ENCODE measurements around the gene ZNF410.
A peak's percentile ranks its signal among the peaks of the same experiment; 100 is the strongest.

Gene ZNF410

GRCh38 chr14:73870525-73871235, 16.0 kb upstream of the ZNF410 start:
- DNase-seq (ENCODE audit: low spot score), result no peak
- in situ Hi-C loops (cut with MboI; ENCODE audit: low sequenced_read_pairs, unreplicated experiment), result no loop called here
- TF ChIP-seq CTCF (IDR thresholded peaks at IDR 0.05; ENCODE audit: borderline replicate concordance, control extremely low read depth, extremely low read depth, insufficient read depth, missing control alignments), result no peak

- DNase-seq (ENCODE audit: low spot score), result no peak
- in situ Hi-C loops (cut with MboI; ENCODE audit: low sequenced_read_pairs, unreplicated experiment), result no loop called here
- no peak for TF ChIP-seq CTCF (IDR thresholded peaks at IDR 0.05; ENCODE audit: borderline replicate concordance, control extremely low read depth, extremely low read depth, insufficient read depth, missing control alignments)
Measured at GRCh38 chr14:73873660-73874059, 13.0 kb upstream of the ZNF410 start.

GRCh38 chr14:73877790-73878189, 8.9 kb upstream of the ZNF410 start:
- TF ChIP-seq CTCF (IDR thresholded peaks at IDR 0.05; ENCODE audit: borderline replicate concordance, control extremely low read depth, extremely low read depth, insufficient read depth, missing control alignments), result no peak
- no peak for DNase-seq (ENCODE audit: low spot score)
- in situ Hi-C loops (cut with MboI; ENCODE audit: low sequenced_read_pairs, unreplicated experiment), result no loop called here

- in situ Hi-C loops (cut with MboI; ENCODE audit: low sequenced_read_pairs, unreplicated experiment), result no loop called here
- TF ChIP-seq CTCF (IDR thresholded peaks at IDR 0.05; ENCODE audit: borderline replicate concordance, control extremely low read depth, extremely low read depth, insufficient read depth, missing control alignments), result no peak
- DNase-seq (ENCODE audit: low spot score), result no peak
Measured at GRCh38 chr14:73878436-73878835, 8.2 kb upstream of the ZNF410 start.

- DNase-seq (ENCODE audit: low spot score), result no peak
- in situ Hi-C loops (cut with MboI; ENCODE audit: low sequenced_read_pairs, unreplicated experiment), result no loop called here
- TF ChIP-seq CTCF (IDR thresholded peaks at IDR 0.05; ENCODE audit: borderline replicate concordance, control extremely low read depth, extremely low read depth, insufficient read depth, missing control alignments), result no peak
Measured at GRCh38 chr14:73879027-73879426, 7.6 kb upstream of the ZNF410 start.

GRCh38 chr14:73884438-73885190, 2.0 kb upstream of the ZNF410 start:
- in situ Hi-C loops (cut with MboI; ENCODE audit: low sequenced_read_pairs, unreplicated experiment), result no loop called here
- DNase-seq (ENCODE audit: low spot score), result peak; percentile 24
- TF ChIP-seq CTCF (IDR thresholded peaks at IDR 0.05; ENCODE audit: borderline replicate concordance, control extremely low read depth, extremely low read depth, insufficient read depth, missing control alignments), result no peak

Measured in GM13976 (cell line).